AG04450 (cell line): ENCODE measurements around the gene SNRNP27. TPM values are rescaled to one million over a fixed set of nuclear protein-coding genes. Genes with fewer than 3 reads are reported as not detected.

Experiments
- CTCF ChIA-PET: fragments of 300-600, 350-600 bp; formaldehyde crosslinking; extraction: SDS; loops from one replicate; lab custom pipeline; 2022; ENCODE audit warnings: antibody characterized with exemption, inconsistent platforms; lab: Charles Lee
- POLR2A ChIA-PET: fragments of 350-600 bp; formaldehyde crosslinking; extraction: SDS; loops from one replicate; lab custom pipeline; 2021; ENCODE audit warnings: antibody characterized with exemption, inconsistent platforms; lab: Yijun Ruan, JAX
- DNase-seq: peaks from one replicate; pipeline ENCODE4 v3.0.0-alpha.2; 2011; ENCODE audit warnings: low read depth, low spot score
- H3K27ac ChIP-seq: one replicate; pipeline ENCODE4 v1.5.1; 2012; ENCODE audit warnings: low read depth, low read length, control low read depth
- H3K27me3 ChIP-seq: one replicate; pipeline ENCODE4 v1.6.0; 2012; ENCODE audit warnings: low read length; ENCODE audit not compliant: control insufficient read depth, insufficient read depth
- H3K4me3 ChIP-seq: 2 replicates; pipeline ENCODE4 v1.5.1; 2011; ENCODE audit warnings: mild to moderate bottlenecking, low read depth, low read length, control low read depth
- H3K9me3 ChIP-seq: 2 replicates; pipeline ENCODE4 v1.5.1; 2012; ENCODE audit warnings: low read length; ENCODE audit not compliant: control insufficient read depth, insufficient read depth
- polyA plus RNA-seq: library from polyadenylated mRNA; depleted of rRNA; stranded (reverse); fragments of >200 nt; gene quantifications from 2 replicates; pipeline ENCODE4 v1.2.3, GENCODE V29; 2011
- TF ChIP-seq, protein P1 (sequence below): IDR thresholded peaks from 2 replicates; pipeline ENCODE4 v1.5.1; 2011; ENCODE audit warnings: low read depth, low read length, control low read depth, inconsistent platforms

Gene SNRNP27
- polyA plus RNA-seq, 1 experiment: 57.8 TPM

DNA sequence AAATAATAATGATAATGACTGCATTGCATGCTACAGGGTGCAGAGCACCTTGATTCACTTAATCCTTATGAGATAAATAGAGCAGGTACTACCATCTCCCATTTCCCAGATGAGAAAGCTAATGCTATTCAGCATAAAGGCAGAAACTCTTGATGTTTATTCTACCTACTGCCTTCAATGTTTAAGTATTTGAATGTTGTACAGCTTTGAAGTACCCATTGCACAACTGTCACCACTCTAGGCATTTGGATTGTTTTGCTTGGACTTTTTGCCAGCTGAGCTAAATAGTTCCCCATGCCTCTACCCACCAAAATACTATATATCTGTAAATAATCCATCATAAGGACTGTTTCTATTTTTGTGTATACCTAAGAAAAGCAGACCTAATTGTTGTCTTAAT, 13.5 kb downstream of the SNRNP27 start:
- Histone ChIP-seq H3K27me3 (no peaks in the 10 kb centered on the region), H3K9me3 (no peaks in the 10 kb centered on the region), H3K4me3 (no peak overlapping the region), H3K27ac (no peak overlapping the region)
- CTCF ChIA-PET: interaction anchor here (0.7 kb wide), 1 partner anchor 182 kb away, joined by 4 read pairs; no protein-coding TSS in a partner anchor
- POLR2A ChIA-PET: no interaction called here
- TF ChIP-seq, protein P1, sequence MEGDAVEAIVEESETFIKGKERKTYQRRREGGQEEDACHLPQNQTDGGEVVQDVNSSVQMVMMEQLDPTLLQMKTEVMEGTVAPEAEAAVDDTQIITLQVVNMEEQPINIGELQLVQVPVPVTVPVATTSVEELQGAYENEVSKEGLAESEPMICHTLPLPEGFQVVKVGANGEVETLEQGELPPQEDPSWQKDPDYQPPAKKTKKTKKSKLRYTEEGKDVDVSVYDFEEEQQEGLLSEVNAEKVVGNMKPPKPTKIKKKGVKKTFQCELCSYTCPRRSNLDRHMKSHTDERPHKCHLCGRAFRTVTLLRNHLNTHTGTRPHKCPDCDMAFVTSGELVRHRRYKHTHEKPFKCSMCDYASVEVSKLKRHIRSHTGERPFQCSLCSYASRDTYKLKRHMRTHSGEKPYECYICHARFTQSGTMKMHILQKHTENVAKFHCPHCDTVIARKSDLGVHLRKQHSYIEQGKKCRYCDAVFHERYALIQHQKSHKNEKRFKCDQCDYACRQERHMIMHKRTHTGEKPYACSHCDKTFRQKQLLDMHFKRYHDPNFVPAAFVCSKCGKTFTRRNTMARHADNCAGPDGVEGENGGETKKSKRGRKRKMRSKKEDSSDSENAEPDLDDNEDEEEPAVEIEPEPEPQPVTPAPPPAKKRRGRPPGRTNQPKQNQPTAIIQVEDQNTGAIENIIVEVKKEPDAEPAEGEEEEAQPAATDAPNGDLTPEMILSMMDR: no peak
- no peak for DNase-seq

DNA sequence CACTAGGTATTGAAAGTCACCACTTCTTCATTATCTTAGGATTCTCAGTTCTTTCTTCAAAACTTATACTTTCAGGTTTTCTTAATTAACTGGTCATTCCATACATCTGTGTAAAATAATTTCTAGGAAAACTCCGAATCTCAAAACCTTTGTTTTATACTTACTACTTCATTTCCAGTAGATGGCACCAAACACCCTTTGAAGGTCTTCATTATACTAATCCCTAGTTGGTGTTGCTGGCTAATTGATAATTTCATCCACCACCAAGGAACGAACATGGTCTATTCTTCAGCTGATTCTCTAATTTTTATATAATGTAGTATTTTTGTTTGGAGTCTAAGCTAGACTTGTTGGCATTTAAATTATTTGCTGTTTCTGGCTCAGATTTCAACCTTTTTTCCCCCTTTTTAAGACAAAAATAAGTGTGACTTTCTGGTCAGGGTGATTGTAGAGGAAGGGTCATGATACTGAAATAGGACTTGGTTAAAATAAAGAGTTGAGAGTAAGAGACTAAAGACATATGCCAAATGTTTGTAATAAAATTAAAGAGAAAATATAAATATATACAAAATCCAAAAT, 18.3 kb downstream of the SNRNP27 start:
- no peak overlapping the region for H3K27ac ChIP-seq

DNA sequence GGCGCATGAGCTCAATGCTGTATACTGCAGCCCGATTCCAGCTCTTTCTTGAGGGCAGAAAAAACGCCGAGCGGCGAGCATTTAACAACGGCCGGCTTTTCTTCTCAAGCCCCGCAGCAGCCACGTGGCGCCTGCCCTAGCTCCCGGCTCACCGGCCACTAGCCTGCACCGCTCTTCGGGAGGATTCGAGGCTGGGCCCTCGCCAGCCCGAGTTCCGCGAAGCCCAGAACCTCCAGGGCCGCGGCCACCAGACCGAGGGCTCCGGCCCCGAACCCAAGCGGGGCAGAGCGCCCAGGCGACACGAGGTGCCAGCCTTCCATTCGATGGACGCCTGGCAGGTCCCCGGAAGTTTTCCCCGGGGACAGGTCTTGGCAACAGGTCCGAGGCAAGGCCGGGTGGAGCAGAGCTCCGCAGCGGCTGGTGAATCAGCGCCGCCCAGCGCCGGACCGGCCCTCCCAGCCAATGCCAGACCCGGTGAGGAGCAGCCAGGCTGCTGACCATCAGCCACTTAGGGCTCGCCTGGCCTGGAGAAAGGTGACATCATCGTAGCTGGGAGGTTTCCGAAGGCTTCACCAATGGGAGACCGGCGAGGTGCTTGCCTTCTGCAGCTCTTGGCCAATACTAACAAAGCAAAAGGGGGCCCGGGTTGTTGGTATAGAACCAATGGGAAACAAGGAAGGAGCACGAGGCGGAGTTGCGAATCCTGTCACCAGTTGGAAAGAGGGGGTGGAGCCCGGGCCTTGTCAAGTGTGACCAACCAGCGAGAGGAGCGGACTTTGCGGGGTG, 20.6 kb downstream of the SNRNP27 start:
- H3K27me3 ChIP-seq: no peaks in the 10 kb centered on the region
- H3K27ac ChIP-seq: peak overlapping the region; percentile 95
- peak; percentile 100 for DNase-seq
- POLR2A ChIA-PET: interaction anchor here (0.5 to 2.6 kb wide), 34 partner anchors 8 to 1417 kb away, joined by 3 to 27 read pairs (median 4); partner anchors contain the start of genes C2orf42, PCBP1, PCYOX1 and SNRNP27
- H3K4me3 ChIP-seq: peak overlapping the region; percentile 73
- TF ChIP-seq, protein P1: no peak; the same call in 1 of the 2 replicates
- H3K9me3 ChIP-seq: no peaks in the 10 kb centered on the region; the same call in 1 of the 2 replicates
- CTCF ChIA-PET: interaction anchor here (0.6 to 4.2 kb wide), 10 partner anchors 20 to 229 kb away, joined by 3 to 114 read pairs (median 5); no protein-coding TSS in a partner anchor

More for the DNA sequence above, 18.3 kb downstream of the SNRNP27 start:
- TF ChIP-seq, protein P1: peak; percentile 57
- Histone ChIP-seq H3K4me3 (no peak overlapping the region), H3K9me3 (no peaks in the 10 kb centered on the region; the same call in 1 of the 2 replicates), H3K27me3 (no peaks in the 10 kb centered on the region)
- ChIA-PET POLR2A (interaction anchor here (0.6 kb wide), 1 partner anchor 289 kb away, joined by 3 read pairs; no protein-coding TSS in a partner anchor), CTCF (interaction anchor here (0.6 to 4.2 kb wide), 32 partner anchors 9 to 390 kb away, joined by 3 to 114 read pairs (median 4); partner anchors contain the start of genes C2orf42, FAM136A and SNRNP27)
- DNase-seq: no peak

DNA sequence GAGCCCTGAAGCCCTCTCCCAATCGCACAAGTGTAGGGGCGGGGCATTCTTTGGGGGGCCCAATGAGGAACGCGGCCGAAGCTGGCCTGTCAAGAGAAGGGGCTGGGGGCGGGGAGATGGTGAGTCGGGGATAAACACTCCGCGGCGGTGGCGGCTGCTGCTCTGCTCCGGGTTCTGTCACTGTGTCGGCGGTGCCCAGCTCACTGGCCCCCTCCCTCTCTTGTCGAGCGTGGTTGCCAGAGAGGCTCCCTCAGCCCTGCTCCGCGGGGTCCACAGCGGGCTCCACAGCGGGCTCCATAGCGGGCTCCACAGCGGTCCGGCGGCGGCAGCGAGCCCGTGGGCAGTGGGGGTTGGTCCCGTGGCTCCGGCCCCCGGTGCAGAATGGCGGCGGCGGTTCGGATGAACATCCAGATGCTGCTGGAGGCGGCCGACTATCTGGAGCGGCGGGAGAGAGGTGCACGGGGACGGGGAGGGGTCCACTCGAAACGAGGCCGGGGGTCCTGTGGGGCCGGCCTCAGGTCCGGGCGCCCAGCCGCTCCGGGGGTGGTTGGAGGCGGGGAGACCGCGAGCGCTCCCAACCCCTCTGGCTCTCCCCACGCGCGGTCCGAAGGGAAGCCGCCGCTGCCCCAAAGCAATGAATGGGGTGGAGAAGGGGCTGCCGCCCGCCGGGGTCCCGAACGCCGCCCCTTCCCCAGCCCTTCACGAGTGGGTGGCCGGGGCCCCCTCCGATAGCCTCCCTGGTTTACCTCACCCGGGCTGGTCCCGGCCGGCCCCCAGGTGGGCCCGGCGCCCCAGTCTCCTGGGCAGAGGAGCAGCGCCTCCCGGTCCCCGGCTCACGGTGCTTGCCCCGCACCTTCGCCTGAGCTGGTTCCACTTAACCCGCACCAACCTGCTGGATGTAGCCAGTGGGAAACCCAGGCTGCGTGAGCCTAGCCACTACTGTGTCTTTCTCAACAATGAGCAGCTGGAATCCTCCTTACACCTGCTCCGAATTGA, 21.5 kb downstream of the SNRNP27 start, which contains the start of gene MXD1:
MXD1 (plus strand) TSS at position 160 of the 996 bp plus-strand sequence; CDS start at position 382, 222 bp downstream.
- POLR2A ChIA-PET: interaction anchor here (0.5 to 2.6 kb wide), 32 partner anchors 8 to 378 kb away, joined by 3 to 27 read pairs (median 4); partner anchors contain the start of genes C2orf42, PCBP1, SNRNP27 and SNRPG
- Histone ChIP-seq H3K9me3 (no peaks in the 10 kb centered on the region; the same call in 1 of the 2 replicates), H3K27me3 (no peaks in the 10 kb centered on the region), H3K27ac (peak within 1 kb of the TSS; percentile 95), H3K4me3 (peak within 1 kb of the TSS; percentile 78)
- TF ChIP-seq, protein P1: no peak
- no peak for DNase-seq
- CTCF ChIA-PET: interaction anchor here (0.7 to 4.2 kb wide), 9 partner anchors 42 to 229 kb away, joined by 3 to 114 read pairs (median 6); no protein-coding TSS in a partner anchor
